Measurements from ENCODE around the gene SCN1A.

DNA sequence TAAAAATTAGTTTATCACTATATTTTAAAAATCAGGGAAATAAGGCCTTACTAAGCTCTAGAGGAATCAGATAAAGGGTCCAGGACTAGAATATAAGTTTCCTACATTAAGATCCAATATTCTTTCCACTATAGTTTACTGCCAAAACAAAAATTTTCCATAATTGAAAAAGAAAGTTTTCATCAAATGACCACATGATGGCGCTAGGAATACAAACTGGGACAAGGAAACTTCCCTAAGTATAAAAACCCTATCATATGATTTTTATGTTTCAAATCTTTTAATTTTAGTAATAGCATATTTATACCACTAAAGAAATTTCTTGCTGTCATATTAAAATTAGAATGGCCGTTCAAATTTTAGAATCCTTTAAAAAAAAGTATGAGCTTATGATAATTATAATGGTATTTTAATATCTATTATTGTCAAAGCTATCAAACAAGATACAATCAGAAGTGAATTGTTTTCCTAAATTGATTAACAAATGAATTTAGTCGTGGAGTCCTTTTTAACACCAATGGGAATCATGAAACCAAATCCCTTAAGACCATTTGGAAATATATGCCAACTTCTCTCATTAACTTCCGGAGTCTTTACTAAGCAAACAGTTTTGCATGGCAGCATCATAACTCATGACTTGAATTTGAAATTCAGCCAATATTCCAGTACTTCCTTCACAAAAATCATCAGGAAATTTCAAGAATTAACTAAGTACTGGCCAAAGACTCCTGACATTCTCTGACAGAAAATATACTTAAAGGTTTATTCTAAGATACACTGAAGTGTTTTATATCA, 70.3 kb downstream of the SCN1A start:
- no peak for TF ChIP-seq RFX5 (IDR thresholded peaks at IDR 0.05; ENCODE audit: low read depth, low read length)
- TF ChIP-seq, protein P1, sequence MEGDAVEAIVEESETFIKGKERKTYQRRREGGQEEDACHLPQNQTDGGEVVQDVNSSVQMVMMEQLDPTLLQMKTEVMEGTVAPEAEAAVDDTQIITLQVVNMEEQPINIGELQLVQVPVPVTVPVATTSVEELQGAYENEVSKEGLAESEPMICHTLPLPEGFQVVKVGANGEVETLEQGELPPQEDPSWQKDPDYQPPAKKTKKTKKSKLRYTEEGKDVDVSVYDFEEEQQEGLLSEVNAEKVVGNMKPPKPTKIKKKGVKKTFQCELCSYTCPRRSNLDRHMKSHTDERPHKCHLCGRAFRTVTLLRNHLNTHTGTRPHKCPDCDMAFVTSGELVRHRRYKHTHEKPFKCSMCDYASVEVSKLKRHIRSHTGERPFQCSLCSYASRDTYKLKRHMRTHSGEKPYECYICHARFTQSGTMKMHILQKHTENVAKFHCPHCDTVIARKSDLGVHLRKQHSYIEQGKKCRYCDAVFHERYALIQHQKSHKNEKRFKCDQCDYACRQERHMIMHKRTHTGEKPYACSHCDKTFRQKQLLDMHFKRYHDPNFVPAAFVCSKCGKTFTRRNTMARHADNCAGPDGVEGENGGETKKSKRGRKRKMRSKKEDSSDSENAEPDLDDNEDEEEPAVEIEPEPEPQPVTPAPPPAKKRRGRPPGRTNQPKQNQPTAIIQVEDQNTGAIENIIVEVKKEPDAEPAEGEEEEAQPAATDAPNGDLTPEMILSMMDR (conservative IDR thresholded peaks at IDR 0.05; ENCODE audit: low read depth, low read length) = peak; percentile 66
- TF ChIP-seq FOS (IDR thresholded peaks at IDR 0.05; ENCODE audit: low read depth, low read length) = no peak
- TF ChIP-seq RCOR1 (IDR thresholded peaks at IDR 0.05; ENCODE audit: insufficient replicate concordance, low read length) = no peak
- no peak for TF ChIP-seq CHD1 (IDR thresholded peaks at IDR 0.05; ENCODE audit: low read depth, low read length)
